HepG2 (cell line): ENCODE data around the gene PCBD2. TPM values are rescaled to one million over a fixed set of nuclear protein-coding genes. Genes with fewer than 3 reads are reported as not detected.

ENCODE experiments used
- BRF2 ChIP-seq: sonication (generic); formaldehyde crosslinking; IDR thresholded peaks from 2 replicates; pipeline ENCODE4 v1.8.1; 2022; ENCODE audit warnings: mild to moderate bottlenecking, missing genetic modification reagents
- EEA1 ChIP-seq: sonication (generic); formaldehyde crosslinking; IDR thresholded peaks from 2 replicates; pipeline ENCODE4 v1.5.1; 2020; ENCODE audit warnings: mild to moderate bottlenecking, missing genetic modification reagents, borderline replicate concordance
- MLX ChIP-seq: IDR thresholded peaks from 2 replicates; pipeline ENCODE4 v1.6.1; 2016
- PBX3 ChIP-seq: sonication (generic); formaldehyde crosslinking; IDR thresholded peaks from 2 replicates; pipeline ENCODE4 v1.8.1; 2023; ENCODE audit warnings: missing genetic modification reagents, inconsistent platforms, borderline replicate concordance
- POGZ ChIP-seq: sonication (generic); formaldehyde crosslinking; IDR thresholded peaks from 2 replicates; pipeline ENCODE4 v1.4.0; 2020; ENCODE audit warnings: mild to moderate bottlenecking, missing genetic modification reagents
- STAG1 ChIP-seq: sonication (generic); formaldehyde crosslinking; IDR thresholded peaks from 2 replicates; pipeline ENCODE4 v1.4.0; 2020; ENCODE audit warnings: missing genetic modification reagents
- ZHX2 ChIP-seq, 2 experiments: sonication (generic) in 1 of 2; formaldehyde crosslinking in 1 of 2; IDR thresholded peaks; 2 replicates each; pipeline versions ENCODE4 v1.6.1 to v1.9.0; 2014 to 2022; ENCODE audit warnings: antibody characterized with exemption in 1 of 2, borderline replicate concordance in 1 of 2, inconsistent platforms in 1 of 2, low read depth in 1 of 2, missing genetic modification reagents in 1 of 2
- ZNF101 ChIP-seq: sonication (generic); formaldehyde crosslinking; IDR thresholded peaks from 2 replicates; pipeline ENCODE4 v1.4.0; 2020; ENCODE audit warnings: mild to moderate bottlenecking, low read depth, missing genetic modification reagents, borderline replicate concordance
- ZNF317 ChIP-seq: sonication (generic); formaldehyde crosslinking; IDR thresholded peaks from 2 replicates; pipeline ENCODE4 v1.5.0; 2020; ENCODE audit warnings: mild to moderate bottlenecking, missing genetic modification reagents
- ZNF383 ChIP-seq: sonication (generic); formaldehyde crosslinking; IDR thresholded peaks from 2 replicates; pipeline ENCODE4 v1.4.0; 2020; ENCODE audit warnings: missing genetic modification reagents, mild to moderate bottlenecking, borderline replicate concordance
- ZNF670 ChIP-seq: sonication (generic); formaldehyde crosslinking; IDR thresholded peaks from 2 replicates; pipeline ENCODE4 v1.8.0; 2022; ENCODE audit warnings: mild to moderate bottlenecking, missing genetic modification reagents, borderline replicate concordance
- ZNF878 ChIP-seq: sonication (generic); formaldehyde crosslinking; IDR thresholded peaks from 2 replicates; pipeline ENCODE4 v1.8.1; 2023; ENCODE audit warnings: mild to moderate bottlenecking, missing genetic modification reagents, moderate library complexity
- polyA plus RNA-seq, 8 experiments: library from polyadenylated mRNA; depleted of rRNA in 3 of 8; stranded (reverse) in 7 of 8; unstranded in 1 of 8; fragments of >200 nt; fragmentation: Illumina TruSeq in 4 of 8; extraction: Trizol in 4 of 8; gene quantifications; 2 replicates each; pipeline versions ENCODE4 v1.2.1 to v1.2.3, GENCODE V29; 2011 to 2016; ENCODE audit warnings: low read depth in 4 of 8, missing spikeins in 1 of 8, mixed read lengths in 1 of 8; ENCODE audit not compliant: insufficient read depth in 1 of 8
- total RNA-seq, 5 experiments: library from RNA; depleted of rRNA; stranded (reverse); fragments of >200 nt; fragmentation: Illumina TruSeq; extraction: Trizol; gene quantifications; 2 replicates each; pipeline ENCODE4 v1.2.3, GENCODE V29; 2016; ENCODE audit warnings: low read depth in 1 of 5
- TF ChIP-seq, protein P1 (sequence below): sonication (generic); formaldehyde crosslinking; conservative IDR thresholded peaks from 2 replicates; pipeline ENCODE4 v1.8.0; 2022; ENCODE audit warnings: low read depth, missing genetic modification reagents

PCBD2 gene
- total and polyA plus RNA-seq, 2 of the 13 experiments (the other 11 are each of a cell fraction or from before 2014, with no cell fraction given), result 5.5 to 12.0 TPM

GRCh38 chr5:134958755-134959154, 53.8 kb downstream of the PCBD2 start (continued):
- TF ChIP-seq ZHX2 (IDR thresholded peaks at IDR 0.05; ENCODE audit: low read depth) (no peak), ZHX2 (CRISPR knock-in tag; IDR thresholded peaks at IDR 0.05; ENCODE audit: borderline replicate concordance) (no peak), PBX3 (CRISPR knock-in tag) (no peak), EEA1 (CRISPR knock-in tag) (no peak), ZNF383 (CRISPR knock-in tag) (no peak), STAG1 (CRISPR knock-in tag) (peak; percentile 34), MLX (CRISPR knock-in tag) (no peak), POGZ (CRISPR knock-in tag) (no peak), ZNF878 (CRISPR knock-in tag) (no peak), ZNF317 (CRISPR knock-in tag) (no peak), ZNF670 (no peak), ZNF101 (no peak), BRF2 (CRISPR knock-in tag) (no peak)
- TF ChIP-seq, protein P1, sequence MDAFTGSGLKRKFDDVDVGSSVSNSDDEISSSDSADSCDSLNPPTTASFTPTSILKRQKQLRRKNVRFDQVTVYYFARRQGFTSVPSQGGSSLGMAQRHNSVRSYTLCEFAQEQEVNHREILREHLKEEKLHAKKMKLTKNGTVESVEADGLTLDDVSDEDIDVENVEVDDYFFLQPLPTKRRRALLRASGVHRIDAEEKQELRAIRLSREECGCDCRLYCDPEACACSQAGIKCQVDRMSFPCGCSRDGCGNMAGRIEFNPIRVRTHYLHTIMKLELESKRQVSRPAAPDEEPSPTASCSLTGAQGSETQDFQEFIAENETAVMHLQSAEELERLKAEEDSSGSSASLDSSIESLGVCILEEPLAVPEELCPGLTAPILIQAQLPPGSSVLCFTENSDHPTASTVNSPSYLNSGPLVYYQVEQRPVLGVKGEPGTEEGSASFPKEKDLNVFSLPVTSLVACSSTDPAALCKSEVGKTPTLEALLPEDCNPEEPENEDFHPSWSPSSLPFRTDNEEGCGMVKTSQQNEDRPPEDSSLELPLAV (CRISPR knock-in tag), result no peak
